HG02981 (cell line): ENCODE results near the gene ZNF8.
A peak's percentile ranks its signal among the peaks of the same experiment; 100 is the strongest.
"Not testable (repeated sequence)": the region's sequence is repeated elsewhere in the genome, so short reads cannot be mapped to it uniquely, and the experiment has no call there.

Experiments
- ATAC-seq: cut with Tn5 transposase; IDR thresholded peaks from one replicate; pipeline ENCODE4 v1.9.1; 2021; ENCODE audit warnings: mild to moderate bottlenecking, moderate library complexity; ENCODE audit not compliant: unreplicated experiment

ZNF8 gene

GRCh38 chr19:58294743-58295374 lies 16.1 kb downstream of the ZNF8 start:
- no peak for ATAC-seq

- ATAC-seq, result no peak
Observed at GRCh38 chr19:58296104-58296503, 17.3 kb downstream of the ZNF8 start.

DNA sequence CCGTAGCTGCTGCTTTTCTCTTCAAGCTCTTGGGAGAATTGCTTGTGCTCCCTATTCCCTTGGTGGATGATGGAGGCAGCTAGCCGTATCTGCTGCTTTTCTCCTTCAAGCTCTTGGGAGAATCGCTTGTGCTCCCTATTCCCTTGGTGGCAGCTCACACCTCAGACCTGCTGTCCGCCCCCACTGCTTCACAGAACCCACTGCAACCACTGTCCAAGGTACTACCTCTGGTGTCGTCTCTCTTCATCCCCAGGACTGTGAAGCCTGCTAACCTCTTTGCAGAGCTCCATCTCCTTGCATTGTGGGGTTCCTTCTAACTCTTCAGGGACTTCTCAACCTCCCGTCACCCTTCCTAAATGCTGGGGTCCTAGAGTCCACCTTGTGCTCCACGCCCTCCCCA lies 21.9 kb downstream of the ZNF8 start:
- no peak for ATAC-seq

DNA sequence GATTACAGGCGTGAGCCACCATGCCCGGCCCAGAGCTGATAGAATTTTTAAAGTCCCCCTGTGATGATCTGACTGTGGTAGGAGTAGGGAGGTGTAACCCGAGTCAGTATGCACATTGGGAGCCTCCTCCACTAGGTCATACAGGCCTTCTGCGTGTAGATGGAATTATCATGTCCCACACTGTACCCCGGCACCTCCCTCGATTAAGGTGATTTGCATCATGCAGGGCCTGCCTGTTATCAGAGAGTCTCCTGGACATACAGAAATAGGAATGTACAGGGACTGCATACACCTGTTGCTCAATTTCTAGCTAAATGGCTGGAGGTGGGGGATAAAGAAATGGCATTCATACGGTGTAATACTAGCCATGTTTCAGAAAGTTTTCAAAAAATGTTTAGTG lies 25.5 kb downstream of the ZNF8 start:
- no peak for ATAC-seq

- no peak for ATAC-seq
Observed at GRCh38 chr19:58304748-58305064, 26.0 kb downstream of the ZNF8 start.

DNA sequence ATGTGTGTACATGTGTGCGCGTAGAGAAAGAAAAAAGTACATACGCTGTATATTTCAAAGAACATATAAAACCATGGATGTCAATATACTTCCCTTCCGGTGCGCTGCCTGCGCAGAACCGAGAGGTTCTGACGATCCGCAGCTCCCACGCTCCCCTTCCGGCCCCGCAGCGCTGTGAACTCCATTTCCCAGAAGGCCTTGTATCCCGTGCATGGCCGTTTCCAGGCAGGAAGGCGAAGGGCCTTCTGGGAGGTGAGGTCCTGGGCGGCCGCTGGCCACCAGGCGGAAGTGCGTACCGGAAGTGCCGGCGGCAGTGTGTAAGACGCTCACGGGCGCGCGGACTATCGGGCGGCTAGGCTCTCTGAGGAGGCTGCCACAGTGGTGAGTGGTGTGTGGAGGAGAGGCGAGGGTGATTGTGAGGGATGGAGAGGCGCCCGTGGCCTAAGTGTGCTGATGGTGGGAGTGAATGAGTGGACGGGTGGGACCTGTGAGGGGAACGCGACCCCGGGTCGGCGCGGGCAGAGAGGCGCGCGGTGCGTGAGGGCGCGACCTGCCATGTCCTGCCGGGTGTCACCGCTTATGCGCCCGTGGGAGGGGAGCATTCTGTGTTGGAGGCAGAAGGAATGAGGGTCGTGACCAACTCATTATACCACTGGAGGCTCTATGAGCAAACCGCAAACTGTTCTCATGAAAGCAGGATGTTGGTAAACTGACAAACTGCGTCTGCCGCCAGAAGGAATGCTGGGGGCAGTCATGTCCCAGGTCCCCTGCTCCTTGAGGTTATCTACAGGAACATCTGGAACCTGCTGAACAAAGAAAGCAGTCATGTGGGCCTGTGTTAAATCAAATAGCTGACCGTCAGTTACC lies 26.5 kb downstream of the ZNF8 start, which contains the start of gene ERVK3-1:
Gene ERVK3-1 (plus strand): TSS at position 313 of the 867 bp plus-strand sequence. CDS start 6,792 bp downstream, outside the sequence.
- ATAC-seq, result peak; percentile 96

DNA sequence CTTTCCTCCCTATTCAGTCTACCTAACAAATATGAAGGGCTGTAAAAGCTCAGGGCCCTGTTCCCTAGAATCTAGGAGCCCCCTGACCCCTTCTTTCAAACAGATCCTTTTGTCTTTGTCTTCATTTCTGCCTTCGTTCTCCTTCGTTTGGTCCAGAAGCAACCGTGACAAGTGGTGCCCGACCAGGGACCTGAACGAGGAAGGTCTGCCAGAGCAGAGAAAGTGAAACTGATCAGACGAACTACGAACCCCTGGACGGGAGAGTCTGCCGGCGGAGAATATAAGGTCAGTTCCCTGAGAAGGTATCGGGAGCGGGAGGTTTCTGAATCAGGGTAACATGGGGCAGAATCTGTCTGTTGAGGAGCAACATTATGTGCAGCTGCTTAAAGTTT lies 27.2 kb downstream of the ZNF8 start:
- no peak for ATAC-seq

DNA sequence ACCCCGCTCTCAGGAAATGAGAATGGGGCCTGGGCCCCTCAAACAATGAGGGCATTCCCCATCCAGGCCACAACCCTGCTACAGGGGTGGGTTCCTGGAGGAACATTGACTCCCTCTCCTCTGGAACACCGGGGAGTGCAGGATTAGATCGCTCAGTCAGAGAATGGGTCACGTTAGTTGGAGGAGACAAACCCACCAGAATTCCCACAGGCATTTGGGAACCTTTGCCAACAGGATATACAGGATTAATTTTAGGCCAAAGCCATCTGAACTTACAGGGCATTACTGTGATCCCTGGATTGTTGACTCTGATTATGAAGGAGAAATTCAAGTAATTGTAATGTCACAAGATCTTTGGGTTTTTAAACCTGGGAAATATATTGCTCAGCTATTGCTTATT lies 29.0 kb downstream of the ZNF8 start:
- no peak for ATAC-seq

DNA sequence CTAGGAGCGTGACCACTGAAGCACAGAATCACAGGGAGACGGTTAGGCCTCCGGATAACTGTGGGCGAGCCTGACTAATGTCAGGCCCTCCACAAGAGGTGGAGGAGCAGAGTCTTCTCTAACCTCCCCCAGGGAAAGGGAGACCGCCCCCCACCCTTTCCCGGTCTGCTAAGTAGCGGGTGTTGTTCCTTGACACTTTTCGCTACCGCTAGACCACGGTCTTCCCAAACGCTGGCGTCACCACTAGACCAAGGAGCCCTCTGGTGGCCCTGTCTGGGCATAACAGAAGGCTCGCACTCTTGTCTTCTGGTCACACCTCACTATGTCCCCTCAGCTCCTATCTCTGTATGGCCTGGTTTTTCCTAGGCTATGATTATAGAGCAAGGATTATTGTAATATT lies 31.9 kb downstream of the ZNF8 start:
- not testable (repeated sequence) for ATAC-seq

GRCh38 chr19:58311345-58311865 lies 32.6 kb downstream of the ZNF8 start:
- no peak for ATAC-seq

DNA sequence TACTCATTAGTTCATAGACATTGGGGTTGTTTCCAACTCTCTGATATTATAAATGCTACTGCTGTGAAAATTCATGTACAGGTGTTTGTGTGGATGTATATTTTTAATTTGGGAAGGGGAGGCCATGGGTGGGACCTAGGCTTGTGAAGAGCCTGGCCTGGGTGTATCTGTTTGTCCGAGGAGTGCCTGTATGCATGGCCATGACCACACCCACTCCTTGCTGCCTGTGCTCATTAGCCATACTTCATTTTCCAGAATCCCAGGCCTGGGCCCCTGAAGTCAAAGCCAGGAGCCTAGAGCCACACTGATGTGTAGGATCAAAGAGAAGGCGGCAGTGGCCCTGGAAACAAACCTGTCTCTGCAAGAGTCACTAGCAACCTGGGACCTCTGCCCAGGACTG lies 36.8 kb downstream of the ZNF8 start:
- ATAC-seq, result no peak

- no peak for ATAC-seq
Observed at GRCh38 chr19:58317476-58318072, 38.8 kb downstream of the ZNF8 start.

GRCh38 chr19:58318297-58318696 lies 39.5 kb downstream of the ZNF8 start:
- ATAC-seq, result no peak

GRCh38 chr19:58319241-58319640 lies 40.5 kb downstream of the ZNF8 start:
- no peak for ATAC-seq

GRCh38 chr19:58325311-58326022 lies 46.7 kb downstream of the ZNF8 start:
- ATAC-seq, result no peak

GRCh38 chr19:58326501-58326913 lies 47.8 kb downstream of the ZNF8 start:
- ATAC-seq, result no peak

DNA sequence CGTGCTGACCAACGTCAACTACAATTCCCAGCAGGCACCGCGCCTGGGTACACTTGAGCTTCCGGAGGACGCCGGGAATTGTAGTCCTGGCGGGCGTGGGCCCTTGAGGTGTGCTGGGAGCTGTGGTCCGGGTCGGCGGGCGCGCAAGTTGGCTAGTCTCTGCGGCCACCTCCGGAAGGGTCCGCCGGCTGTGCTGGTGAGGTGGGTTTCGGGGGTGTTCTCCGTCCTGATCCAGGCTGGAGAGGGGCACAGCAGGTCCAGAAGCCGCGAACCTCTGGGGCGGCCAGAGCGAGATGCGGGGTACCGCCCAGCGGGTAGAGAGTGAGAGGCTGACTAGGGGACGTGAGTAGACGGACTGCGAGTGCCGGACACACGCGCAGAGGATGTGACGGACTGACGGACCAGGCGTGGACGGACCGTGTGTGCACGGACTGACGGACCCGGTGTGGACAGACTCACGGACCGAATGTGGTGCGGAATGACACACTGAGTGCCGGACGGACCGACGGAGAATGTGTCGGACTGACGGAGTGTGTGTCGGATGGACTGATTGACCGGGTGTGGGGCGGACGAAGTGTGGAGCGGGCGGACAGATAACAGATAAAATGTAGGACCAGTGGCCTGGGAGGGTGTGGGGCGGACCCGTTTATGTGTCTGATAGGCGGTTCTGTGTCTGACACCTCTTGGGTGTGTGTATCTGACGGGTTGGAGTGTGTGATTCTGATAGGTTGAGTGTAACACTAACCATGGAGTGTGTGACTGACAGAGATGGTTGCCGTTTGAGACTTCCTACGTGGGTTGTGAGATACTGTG lies 48.4 kb downstream of the ZNF8 start, which contains the start of gene ZSCAN22:
Gene ZSCAN22 (plus strand): TSS at position 81 of the 813 bp plus-strand sequence. CDS start 7,809 bp downstream, outside the sequence.
- ATAC-seq, result peak; percentile 84

GRCh38 chr19:58328999-58329398 lies 50.2 kb downstream of the ZNF8 start:
- ATAC-seq, result no peak

DNA sequence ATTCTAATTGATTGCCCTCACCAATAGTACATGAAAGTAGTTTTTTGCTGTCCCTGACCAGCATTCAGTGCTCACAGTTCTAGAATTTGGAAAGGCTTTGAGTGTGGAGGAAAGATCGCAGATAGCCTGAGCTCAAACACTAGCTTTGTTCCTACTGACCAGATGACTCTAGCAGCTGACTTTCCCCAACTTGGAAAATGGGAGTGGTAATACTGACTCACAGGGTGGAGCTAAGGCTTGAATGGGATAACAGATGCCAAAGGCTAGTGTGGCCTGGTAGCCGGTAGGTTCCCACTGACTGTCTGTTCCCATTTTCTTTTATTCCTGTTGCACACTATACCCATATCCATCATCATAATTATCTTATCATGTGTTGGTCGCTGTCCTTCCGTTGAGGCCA lies 51.7 kb downstream of the ZNF8 start:
- ATAC-seq, result no peak

DNA sequence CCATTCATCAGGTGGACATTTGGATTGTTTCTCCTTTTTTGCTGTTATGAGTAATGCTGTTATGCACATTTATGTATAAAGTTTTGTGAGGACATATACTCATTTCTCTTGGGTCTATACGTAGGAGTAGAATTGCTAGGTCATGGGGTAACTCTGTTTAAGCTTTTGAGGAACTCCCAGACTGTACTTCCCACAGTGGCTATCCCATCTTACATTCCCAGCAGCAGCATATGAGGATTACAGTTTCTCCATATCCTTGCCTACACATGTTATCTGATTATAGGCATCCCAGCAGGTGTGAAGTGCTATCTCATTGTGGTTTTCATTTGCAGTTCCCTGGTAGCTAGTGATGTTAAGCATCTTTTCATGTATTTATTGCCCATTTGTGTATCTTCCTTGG lies 53.9 kb downstream of the ZNF8 start:
- ATAC-seq, result no peak
